ENCODE data around the gene DYNC1I1. TPM values are rescaled to one million over a fixed set of nuclear protein-coding genes. Genes with fewer than 3 reads are reported as not detected.

The DYNC1I1 gene
- total RNA-seq, 1 experiment from 2014 or later, result 3.2 TPM

DNA sequence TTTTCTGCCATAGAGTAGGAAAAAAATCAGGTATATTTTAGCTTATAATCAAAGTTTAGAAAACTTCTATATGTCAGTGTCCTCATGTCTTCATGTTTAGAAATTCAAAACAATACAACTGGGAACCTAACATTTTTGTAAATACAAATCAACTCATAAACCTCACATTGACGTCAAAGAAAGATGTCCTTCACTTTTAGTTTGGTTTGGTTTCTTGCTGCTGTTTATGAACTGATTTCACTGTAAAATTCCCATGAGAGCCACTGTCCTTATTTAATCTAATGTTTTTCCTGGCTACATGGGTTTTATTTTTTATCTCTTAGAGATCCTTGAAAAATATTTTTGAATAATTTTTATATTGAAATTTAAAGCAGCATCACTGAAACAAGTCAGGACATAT, 208.4 kb downstream of the DYNC1I1 start:
- H2BK20ac ChIP-seq (ENCODE audit: low read depth, low read length, poor library complexity, severe bottlenecking), result no peak overlapping the region
- H3K4me3 Mint-ChIP-seq, result no peak overlapping the region
- no peak overlapping the region for H3K9ac ChIP-seq (ENCODE audit: extremely low read depth, insufficient read length, low read length)
- H2BK12ac ChIP-seq (ENCODE audit: insufficient read length, low read depth, low read length), result no peak overlapping the region
- no peak overlapping the region for H3K4ac ChIP-seq (ENCODE audit: low read depth, low read length)
- H3K27ac ChIP-seq (ENCODE audit: insufficient read length, low read depth, low read length), result no peak overlapping the region
- no peaks in the 10 kb centered on the region for H3K9me3 ChIP-seq (ENCODE audit: control insufficient read depth, low read depth, low read length)
- WGBS (ENCODE audit: extremely low coverage, insufficient read length, low lambda C conversion rate), result no CpG with 5 or more reads among the region's 1 CpG
- H4K5ac ChIP-seq (ENCODE audit: insufficient read length, low read depth, low read length), result no peak overlapping the region
- no peaks in the 10 kb centered on the region for H3K9me3 Mint-ChIP-seq
- H3K79me2 ChIP-seq (ENCODE audit: insufficient read depth, low read length), result no peaks in the 10 kb centered on the region
- H3K4me1 ChIP-seq (ENCODE audit: insufficient read depth, low read length), result no peaks in the 10 kb centered on the region
- peaks cover 0 to 2% of the 10 kb centered on the region in 2 experiments; a peak in 1 of 4 replicates for H3K4me1 Mint-ChIP-seq
- H3K36me3 Mint-ChIP-seq (ENCODE audit: insufficient read depth in 1 of 3, low read depth in 3 of 3), result no peaks in the 10 kb centered on the region
- no peak overlapping the region for H3K56ac ChIP-seq (ENCODE audit: insufficient read length, low read depth, low read length)
- TF ChIP-seq, protein P1, sequence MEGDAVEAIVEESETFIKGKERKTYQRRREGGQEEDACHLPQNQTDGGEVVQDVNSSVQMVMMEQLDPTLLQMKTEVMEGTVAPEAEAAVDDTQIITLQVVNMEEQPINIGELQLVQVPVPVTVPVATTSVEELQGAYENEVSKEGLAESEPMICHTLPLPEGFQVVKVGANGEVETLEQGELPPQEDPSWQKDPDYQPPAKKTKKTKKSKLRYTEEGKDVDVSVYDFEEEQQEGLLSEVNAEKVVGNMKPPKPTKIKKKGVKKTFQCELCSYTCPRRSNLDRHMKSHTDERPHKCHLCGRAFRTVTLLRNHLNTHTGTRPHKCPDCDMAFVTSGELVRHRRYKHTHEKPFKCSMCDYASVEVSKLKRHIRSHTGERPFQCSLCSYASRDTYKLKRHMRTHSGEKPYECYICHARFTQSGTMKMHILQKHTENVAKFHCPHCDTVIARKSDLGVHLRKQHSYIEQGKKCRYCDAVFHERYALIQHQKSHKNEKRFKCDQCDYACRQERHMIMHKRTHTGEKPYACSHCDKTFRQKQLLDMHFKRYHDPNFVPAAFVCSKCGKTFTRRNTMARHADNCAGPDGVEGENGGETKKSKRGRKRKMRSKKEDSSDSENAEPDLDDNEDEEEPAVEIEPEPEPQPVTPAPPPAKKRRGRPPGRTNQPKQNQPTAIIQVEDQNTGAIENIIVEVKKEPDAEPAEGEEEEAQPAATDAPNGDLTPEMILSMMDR (conservative IDR thresholded peaks at IDR 0.05), result no peak
- H2AFZ ChIP-seq (ENCODE audit: low read length), result no peak overlapping the region
- H2BK5ac ChIP-seq (ENCODE audit: insufficient read length, low read length), result no peak overlapping the region
- DNase-seq, result no peak
- no peaks in the 10 kb centered on the region for H3K23me2 ChIP-seq (ENCODE audit: insufficient read length, low read depth, low read length, poor library complexity, severe bottlenecking)
- H3K27me3 Mint-ChIP-seq (ENCODE audit: low read depth), result no peaks in the 10 kb centered on the region
- H2BK15ac ChIP-seq (ENCODE audit: low read depth, low read length), result no peak overlapping the region
- no peak overlapping the region for H4K8ac ChIP-seq (replicated peaks; ENCODE audit: insufficient read length, low read depth, low read length)
- no peak overlapping the region for H4K91ac ChIP-seq (ENCODE audit: insufficient read length, low read depth, low read length)
- no peak overlapping the region for H2AK5ac ChIP-seq (ENCODE audit: insufficient read length, low read length)
- H3K18ac ChIP-seq (ENCODE audit: insufficient read length, low read depth, low read length), result no peak overlapping the region
- no peaks in the 10 kb centered on the region for H4K20me1 ChIP-seq (ENCODE audit: control insufficient read depth, insufficient read depth, insufficient read length)
- H2BK120ac ChIP-seq (ENCODE audit: low read depth, low read length, poor library complexity, severe bottlenecking), result no peak overlapping the region
- H3K23ac ChIP-seq (ENCODE audit: insufficient read length, low read depth, low read length), result no peak overlapping the region
- no peak overlapping the region for H3K4me2 ChIP-seq (ENCODE audit: insufficient read depth, insufficient read length, low read length)
- H3K27ac Mint-ChIP-seq, result no peak overlapping the region
- no peaks in the 10 kb centered on the region for H3K79me1 ChIP-seq (ENCODE audit: insufficient read depth, low read depth, low read length, poor library complexity, severe bottlenecking)
- H3T11ph ChIP-seq (ENCODE audit: low read length), result no peak overlapping the region
- no peaks in the 10 kb centered on the region for H3K27me3 ChIP-seq (ENCODE audit: insufficient read depth, low read length)
- H3K14ac ChIP-seq (ENCODE audit: insufficient read depth, low read length), result no peak overlapping the region
